Activated CD4-positive, alpha-beta T cell treated with anti-CD3 and anti-CD28 coated beads, Interleukin-2, amount 50 U/mL, for 16 hours (primary cell): ENCODE data around the gene CHRNG.

ENCODE experiments used
- DNase-seq: peaks from one replicate; pipeline ENCODE4 v3.0.0-alpha.2; 2020

CHRNG gene

DNA sequence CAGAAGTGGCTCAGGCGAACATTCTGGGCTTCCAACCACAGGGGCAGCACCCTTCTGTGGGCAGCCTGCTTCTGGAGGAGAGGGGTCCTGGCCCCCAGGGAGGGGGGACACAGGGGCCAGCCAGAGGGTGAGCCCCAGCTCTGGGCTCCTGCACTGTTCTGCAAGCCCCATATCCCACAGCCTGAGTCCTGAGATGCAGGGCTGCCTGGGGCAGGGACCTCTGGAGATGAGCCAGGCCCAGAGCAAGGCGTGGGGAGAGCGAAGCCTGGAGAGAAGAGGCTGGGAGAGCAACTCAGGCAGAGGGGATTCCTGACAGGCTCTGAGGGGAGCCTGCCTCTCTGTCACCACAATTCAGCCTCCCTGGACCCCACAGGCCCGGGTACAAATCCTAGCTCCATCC is 32.8 kb upstream of the CHRNG start:
- no peak for DNase-seq

DNA sequence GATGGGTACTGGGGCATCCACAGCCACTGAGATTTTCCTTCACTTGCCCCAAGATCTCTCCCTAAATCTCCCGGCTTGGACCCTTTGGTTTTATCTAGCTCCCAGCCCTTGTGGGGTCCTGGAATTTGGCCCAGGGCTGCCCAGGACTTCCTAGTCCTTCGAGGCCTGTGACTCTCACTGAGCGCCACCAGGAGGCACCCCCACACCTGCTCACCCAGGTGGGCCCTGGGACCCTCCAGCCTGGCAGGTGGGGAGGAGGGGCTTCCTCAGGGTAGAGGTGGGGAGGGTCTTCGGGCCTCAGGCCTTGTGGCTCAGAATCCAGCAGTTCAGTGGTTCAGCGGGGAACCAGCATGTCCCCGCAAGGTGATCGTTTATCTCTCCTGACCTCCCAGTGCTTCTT is 31.2 kb upstream of the CHRNG start:
- DNase-seq: no peak

DNA sequence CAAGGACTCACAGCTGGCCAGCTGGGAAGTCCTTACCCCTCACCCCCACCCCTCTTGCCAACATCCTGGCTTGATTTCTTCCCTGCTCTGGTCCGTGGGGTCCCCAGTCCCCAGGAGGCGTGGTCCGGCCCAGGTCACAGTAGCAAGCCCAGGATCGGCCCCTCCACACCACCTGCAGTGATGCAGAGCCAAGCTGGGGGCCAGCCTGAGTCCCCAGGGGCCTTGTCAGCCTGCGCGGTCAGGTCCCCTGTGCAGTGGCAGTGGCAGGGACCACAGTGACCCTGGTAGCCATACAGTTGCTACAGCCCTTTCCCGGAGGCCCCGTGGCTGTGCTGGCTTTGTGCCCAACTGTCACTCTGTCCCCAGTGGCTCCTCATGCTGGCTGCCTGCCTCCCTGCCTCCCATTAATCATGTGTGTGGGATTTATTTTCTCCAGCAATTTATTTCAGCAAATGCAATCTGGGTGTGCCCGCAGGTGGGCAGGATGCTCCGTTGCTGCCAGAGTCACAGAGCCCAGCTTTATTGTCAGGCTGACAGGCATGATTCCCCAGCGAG is 28.1 kb upstream of the CHRNG start:
- DNase-seq: no peak

DNA sequence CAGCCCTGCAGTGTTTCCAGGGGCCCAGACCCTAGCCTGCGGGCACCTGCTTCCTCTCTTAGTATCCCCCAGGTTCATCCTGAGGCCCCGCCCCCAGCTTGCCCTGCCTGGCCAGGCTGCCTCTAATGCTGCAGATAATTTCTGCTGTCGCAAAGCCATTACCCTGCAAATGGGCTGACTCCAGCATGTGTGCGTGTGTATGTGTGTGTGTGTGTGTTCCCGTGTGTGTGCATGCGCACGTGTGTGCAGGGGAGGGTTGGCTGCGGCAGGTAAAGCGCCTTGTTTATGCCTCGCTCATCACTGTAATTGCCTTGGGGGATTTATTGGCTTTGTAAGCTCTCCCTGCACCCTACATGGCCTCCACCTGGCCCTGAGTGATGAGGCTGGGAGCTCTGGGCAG is 26.9 kb upstream of the CHRNG start:
- no peak for DNase-seq

DNA sequence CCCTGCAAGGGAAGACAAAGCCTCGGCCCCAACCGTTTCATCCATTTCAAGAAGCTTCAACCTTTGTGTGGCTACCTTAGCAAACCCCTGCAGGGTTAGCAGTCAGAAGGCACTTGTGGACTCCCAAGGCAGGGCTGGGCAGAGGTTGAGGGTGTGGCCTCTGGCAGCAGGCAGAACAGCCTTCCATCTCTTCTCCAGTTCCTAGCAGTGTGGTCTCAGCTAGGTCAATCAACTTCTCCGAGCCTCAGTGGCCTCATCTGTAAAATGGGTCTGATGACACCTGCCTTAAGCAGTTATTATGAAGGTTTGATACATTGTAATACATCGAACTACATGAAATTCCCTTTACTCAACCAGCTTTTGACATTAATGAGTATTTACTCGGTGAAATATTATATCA is 26.1 kb upstream of the CHRNG start:
- DNase-seq: no peak

DNA sequence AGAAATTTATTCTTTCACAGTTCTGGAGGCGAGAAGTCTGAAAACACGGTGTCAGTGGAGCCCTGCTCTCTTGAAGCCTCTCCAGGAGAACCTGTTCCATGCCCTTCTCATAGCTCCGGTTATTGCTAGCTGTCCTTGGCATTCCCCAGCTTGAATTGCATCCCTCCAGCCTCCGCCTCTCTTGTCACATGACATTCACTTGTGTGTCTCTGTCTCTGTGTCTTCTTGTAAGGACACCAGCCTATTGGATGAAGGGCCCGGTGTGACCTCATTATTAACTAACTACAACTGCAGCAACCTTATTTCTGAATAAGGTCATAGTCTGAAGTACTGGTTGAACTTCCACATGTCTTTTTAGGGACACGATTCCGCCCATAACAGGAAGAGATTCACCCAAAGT is 23.9 kb upstream of the CHRNG start:
- DNase-seq: no peak

DNA sequence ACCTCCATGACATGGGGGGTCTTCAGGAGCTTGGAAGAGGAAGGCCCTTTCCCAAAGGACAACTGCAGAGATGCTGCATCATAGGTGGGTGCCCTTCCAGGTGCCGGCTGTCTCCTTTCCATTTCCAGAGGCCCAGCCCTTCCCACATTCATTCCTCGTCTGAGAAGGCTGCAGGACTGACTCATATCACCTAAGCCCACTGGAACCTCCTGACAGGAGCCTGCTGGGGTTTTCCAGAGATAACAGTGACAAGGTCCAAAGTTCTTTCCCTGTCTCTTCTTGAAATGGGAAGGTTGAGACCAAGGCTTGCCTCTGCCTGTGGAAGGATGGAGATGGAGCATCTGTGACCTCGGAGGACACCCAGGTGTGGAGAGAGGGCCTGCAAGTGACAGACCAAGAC is 22.9 kb upstream of the CHRNG start:
- DNase-seq: no peak

DNA sequence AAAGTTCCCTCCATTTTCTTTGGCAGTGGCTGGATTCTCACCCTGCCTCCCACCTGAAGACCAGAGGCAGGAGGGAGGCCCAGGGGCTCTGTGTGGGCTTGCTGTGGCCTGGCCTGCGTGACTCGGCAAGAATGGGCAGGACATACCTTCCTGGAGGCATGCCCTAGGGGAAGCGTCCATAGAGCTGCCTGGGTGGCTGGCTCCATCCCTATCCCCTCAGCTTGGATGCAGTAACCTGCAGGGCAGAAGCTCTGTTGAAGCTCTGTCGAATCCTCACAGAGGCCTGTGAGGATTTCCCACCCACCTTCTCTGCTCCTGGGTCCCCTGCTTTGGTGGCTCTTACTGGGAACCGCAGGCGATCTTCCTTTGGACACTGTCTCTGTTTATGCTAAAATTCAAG is 20.6 kb upstream of the CHRNG start:
- DNase-seq: no peak

DNA sequence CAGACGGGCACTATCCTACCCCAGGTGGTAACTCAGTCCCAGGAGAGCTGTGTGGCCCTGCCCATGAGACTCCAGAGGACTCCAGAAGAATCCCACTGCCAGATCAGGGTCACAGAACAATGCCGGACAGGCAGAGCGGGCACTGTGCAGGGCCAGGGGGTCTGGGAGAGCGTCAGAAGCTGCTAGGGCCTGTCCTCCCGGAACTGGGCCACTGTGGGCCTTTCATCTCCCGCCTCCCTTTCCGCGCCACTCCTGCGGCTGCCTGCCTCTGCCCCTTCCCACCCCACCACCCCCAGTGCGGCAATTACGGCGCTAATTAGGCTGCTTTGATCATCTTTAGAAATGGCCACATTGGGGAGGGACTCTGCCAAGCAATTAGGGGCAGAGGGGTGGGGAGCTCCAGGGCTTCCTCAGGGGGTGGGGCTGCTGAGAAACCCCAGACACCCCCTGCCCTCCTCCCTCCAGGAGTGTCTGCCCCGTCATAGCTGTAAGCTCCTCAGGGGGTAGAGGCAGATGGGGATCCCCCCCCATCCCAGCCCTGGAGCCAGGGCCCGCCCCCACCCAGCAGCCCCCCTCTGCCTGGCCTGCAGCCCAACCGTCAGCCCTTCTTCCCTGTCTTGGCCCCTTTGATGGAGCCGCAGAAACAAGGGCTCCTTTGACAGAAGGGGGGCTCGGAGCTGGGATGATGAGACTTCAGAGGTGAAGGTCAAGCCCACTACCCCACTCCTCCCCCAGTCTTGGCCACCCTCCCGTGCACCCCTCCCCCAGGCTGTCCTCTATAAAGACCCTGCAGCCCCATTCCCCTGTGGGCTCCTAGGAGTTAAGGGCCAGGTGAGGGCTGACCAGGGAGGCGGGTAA is 19.7 kb upstream of the CHRNG start, which contains the start of gene PRSS56:
TSS of gene PRSS56 (plus strand) at position 808 of the 858 bp plus-strand sequence. CDS start 211 bp downstream, outside the sequence.
- DNase-seq: no peak

DNA sequence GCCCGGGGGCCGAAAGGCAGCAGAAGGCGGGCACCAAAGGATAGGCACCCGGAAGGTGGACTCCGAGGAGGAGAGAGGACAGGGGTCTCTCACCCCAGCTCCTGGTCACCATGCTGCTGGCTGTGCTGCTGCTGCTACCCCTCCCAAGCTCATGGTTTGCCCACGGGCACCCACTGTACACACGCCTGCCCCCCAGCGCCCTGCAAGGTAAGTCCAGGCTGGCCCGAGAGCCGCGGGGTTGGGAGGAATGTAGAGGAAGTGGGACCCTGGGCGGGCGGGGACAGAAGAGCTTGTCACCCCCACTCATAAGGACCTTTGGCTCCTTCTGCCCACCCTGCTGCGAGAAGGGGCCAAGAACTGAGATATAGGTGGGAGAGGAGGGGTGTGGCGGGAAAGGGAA is 19.0 kb upstream of the CHRNG start:
- DNase-seq: no peak

DNA sequence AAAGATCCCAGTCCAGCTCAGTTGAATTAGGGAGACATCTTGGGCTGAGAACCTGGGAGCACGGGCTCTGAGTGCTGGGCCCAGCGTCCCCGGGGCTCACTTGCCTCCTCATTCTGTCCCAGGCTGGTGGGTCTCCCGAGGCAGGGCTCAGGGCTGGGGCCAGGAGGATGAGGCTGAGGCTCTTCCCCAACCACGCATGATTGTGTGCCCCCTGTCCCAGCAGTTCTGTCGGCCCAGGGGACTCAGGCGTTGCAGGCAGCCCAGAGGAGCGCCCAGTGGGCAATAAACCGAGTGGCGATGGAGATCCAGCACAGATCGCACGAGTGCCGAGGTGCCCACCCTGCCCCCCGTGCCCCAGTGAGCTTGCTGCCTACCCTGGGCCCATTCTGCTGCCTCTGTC is 18.4 kb upstream of the CHRNG start:
- DNase-seq: no peak

DNA sequence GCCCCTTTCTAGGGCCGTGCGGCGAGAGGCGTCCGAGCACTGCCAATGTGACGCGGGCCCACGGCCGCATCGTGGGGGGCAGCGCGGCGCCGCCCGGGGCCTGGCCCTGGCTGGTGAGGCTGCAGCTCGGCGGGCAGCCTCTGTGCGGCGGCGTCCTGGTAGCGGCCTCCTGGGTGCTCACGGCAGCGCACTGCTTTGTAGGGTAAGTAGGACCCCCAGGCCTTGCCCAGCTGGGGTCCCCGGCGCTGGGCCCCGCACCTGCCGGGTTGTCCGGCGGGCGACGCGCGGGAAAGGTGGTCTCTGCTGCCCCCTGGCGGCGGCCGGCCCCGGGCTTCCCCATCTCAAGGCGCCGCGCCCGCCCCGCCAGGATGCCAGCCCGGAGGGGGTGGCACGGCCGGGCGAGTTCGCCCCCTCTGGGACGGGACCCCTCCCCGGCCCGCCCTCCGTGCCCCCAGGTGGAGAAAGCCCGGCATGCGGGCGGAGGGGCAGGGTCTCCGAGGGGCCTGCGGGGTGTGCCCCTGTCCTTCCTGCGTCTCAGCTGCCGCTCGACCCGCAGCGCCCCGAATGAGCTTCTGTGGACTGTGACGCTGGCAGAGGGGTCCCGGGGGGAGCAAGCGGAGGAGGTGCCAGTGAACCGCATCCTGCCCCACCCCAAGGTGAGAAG is 17.4 kb upstream of the CHRNG start:
- DNase-seq: peak; percentile 54

DNA sequence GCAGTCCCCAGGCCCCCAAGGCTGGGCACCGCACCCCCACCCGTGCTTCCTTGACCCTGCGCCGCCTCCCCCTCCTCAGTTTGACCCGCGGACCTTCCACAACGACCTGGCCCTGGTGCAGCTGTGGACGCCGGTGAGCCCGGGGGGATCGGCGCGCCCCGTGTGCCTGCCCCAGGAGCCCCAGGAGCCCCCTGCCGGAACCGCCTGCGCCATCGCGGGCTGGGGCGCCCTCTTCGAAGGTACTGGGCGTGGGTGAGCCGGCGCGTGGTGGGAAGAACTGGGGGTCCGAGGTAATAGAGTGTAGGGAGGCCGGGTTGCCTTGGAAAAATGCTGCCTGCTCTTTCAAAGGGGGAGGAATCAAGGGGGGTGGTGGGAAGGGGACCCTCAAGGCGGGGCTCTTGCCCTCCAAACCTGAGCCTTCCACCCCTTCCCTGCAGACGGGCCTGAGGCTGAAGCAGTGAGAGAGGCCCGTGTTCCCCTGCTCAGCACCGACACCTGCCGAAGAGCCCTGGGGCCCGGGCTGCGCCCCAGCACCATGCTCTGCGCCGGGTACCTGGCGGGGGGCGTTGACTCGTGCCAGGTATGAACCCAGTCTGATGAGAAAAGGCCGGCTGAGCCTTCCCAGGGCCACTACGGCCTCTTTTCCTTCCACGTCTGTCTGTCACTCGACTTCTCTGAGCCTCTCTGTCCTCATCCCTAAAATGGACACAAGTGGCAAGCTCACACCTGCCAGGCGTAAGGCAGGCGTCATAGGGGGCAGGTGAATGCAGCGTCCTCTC is 16.7 kb upstream of the CHRNG start:
- no peak for DNase-seq

DNA sequence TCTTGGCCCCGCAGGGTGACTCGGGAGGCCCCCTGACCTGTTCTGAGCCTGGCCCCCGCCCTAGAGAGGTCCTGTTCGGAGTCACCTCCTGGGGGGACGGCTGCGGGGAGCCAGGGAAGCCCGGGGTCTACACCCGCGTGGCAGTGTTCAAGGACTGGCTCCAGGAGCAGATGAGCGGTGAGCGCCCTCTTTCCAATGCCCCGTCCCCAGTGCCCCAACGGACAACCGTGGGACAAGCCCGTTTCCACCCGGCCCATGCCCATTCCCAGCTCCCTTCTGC is 16.1 kb upstream of the CHRNG start:
- DNase-seq: no peak

DNA sequence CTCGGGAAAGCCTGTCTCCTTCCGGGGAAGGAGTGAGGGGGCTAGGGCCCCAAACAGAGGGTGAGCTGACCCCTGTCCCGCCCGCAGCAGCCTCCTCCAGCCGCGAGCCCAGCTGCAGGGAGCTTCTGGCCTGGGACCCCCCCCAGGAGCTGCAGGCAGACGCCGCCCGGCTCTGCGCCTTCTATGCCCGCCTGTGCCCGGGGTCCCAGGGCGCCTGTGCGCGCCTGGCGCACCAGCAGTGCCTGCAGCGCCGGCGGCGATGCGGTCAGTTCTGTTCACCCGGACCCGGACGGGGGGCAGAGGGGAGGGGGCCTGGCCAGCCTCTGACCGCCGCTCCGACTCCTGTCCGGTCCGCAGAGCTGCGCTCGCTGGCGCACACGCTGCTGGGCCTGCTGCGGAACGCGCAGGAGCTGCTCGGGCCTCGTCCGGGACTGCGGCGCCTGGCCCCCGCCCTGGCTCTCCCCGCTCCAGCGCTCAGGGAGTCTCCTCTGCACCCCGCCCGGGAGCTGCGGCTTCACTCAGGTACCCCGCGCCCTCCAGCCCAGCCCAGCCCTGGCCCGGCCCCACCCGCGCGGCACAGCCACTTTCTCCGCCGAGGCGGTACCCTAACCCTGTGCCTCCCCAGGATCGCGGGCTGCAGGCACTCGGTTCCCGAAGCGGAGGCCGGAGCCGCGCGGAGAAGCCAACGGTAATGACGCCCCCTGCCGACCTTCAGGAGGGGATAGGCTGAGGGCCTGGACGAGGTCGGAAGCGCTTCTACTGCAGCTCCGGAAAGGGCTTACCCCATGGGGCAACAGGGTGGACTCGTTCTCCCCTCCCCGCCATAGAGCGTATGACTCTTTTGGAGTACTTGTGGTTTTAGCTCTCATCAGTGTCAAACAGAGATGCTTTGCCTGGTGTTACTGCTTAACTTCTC is 15.6 kb upstream of the CHRNG start:
- DNase-seq: peak; percentile 42

DNA sequence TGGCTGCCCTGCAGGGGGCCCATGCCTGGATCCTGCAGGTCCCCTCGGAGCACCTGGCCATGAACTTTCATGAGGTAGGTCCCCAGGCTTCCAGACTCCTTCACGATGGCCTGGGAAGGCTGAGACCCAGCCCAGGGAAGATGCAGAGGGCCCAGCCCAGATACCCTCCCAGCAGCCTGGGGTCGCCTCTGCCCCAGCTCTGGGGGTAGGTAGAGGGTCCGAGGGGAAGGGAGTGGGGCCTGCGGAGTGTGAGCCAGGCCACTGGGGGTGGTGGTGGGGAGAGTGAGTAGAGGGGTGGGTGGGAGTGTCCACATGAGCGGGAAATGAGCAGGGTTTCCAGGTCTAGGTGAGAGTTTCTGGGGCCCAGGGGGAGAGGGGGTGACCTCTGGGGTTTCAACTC is 14.7 kb upstream of the CHRNG start:
- DNase-seq: no peak

DNA sequence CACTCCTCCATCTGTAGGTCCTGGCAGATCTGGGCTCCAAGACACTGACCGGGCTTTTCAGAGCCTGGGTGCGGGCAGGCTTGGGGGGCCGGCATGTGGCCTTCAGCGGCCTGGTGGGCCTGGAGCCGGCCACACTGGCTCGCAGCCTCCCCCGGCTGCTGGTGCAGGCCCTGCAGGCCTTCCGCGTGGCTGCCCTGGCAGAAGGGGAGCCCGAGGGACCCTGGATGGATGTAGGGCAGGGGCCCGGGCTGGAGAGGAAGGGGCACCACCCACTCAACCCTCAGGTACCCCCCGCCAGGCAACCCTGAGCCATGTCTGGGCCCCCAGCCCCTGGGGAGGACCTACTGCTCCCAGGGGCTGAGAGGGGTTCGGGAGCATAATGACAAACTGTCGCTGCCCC is 14.3 kb upstream of the CHRNG start:
- no peak for DNase-seq

DNA sequence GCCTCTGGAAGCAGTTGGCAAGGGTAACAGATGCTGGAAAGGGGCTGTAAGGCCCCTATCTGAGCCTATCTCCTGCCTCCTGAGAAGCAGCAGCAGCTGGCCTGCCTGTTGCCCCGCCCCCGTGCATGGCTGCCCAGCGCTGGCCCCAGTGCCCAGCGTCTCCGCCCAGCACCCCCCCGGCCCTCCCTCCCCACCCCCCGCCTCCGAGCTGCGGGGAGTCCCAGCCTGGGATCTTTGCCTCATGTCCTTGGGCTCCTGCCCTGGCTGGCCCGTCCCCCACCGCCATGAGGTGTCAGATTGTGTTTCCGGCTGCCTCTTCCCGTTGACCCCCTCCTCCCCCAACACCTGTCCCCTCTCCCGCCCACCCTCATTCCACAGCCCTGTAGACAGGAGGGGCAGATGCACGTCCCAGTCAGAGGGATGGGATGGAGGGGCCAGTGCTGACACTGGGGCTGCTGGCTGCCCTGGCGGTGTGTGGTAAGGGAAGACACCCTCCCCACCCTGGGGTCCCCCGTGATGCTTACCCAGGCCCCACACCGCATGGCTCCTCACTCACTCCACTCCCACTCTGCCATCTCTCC is 13.6 kb upstream of the CHRNG start, which contains the start of gene CHRND:
TSS of gene CHRND (plus strand) at position 370 of the 581 bp plus-strand sequence. CDS start at position 426, 56 bp downstream.
- no peak for DNase-seq

DNA sequence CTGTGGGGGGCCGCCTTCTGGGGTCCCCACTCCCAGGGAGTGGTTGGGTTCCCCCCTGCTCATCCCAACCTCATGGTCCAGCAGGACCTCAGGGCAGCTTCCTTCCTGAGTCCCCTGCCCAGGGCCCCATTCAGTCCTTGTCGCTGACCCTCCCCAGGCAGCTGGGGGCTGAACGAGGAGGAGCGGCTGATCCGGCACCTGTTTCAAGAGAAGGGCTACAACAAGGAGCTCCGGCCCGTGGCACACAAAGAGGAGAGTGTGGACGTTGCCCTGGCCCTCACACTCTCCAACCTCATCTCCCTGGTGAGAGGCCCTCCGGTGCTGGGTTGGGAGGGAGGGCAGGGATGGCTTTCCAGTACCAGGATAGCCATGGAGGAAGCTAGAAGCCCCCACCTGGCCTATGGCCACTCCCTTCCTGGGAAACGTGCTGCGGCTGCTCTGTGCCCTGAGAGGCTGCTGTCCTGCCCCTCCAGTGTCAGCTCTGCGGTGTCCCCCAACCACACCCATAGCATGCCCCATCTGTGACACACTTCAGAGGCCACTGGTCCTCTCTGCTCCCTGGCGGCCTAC is 13.0 kb upstream of the CHRNG start:
- DNase-seq: no peak

DNA sequence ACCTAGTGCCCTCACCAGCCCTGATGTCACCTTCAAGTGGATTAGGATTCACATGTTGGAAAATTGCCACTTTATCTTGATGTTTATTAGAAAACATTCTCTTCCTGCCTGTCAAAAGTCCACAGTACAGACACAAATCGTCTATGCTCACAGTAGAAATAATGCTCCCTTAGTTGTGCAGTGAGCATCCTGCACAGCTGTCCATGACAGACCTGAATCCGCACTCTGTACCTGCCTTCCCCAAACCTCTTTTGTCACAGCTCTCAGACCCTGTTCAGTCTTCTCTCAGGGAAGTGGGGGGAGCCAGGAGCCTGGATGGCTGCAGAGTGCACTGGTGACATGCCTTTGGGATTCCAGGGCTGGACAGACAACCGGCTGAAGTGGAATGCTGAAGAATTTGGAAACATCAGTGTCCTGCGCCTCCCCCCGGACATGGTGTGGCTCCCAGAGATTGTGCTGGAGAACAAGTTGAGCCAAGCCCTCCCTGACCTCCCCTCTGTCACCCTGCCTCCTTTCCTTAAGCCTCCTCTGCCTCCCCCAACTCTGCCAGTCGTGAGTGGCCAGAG is 11.5 kb upstream of the CHRNG start:
- DNase-seq: no peak

DNA sequence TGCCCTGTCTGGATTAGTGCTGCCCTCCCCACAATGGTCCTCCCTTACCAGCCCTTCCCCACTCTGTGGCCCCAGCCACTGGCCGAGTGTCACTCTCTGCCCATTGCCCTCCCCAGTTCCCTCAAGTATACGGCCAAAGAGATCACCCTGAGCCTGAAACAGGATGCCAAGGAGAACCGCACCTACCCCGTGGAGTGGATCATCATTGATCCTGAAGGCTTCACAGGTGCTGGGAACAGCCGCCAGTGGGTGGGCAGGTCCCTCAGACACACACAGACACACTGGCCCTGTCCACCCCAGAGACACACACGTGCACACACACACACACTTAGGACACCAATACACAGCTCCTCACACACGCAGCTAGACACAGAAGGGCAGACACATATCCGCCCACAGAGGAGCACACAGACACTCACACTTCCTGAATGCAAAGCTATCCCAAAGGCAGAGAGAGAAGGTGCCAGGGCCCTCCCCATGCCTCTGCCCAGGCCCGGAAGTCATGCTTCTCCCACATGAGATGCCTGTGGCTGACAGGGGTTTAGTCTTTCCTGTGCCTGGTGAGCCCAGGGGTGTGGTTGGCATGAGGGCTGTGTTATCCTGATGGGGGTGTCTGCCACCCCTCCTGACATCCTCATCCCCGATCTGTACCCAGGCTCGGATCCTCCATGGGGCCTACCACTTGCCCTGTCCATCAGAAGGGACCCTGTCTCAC is 10.6 kb upstream of the CHRNG start:
- no peak for DNase-seq
